ENCODE results near the gene XYLT1. TPM values are rescaled to one million over a fixed set of nuclear protein-coding genes. Genes with fewer than 3 reads are reported as not detected.

The XYLT1 gene
- total RNA-seq, 2 donors from 2014 or later: 5.1 to 19.3 TPM

DNA sequence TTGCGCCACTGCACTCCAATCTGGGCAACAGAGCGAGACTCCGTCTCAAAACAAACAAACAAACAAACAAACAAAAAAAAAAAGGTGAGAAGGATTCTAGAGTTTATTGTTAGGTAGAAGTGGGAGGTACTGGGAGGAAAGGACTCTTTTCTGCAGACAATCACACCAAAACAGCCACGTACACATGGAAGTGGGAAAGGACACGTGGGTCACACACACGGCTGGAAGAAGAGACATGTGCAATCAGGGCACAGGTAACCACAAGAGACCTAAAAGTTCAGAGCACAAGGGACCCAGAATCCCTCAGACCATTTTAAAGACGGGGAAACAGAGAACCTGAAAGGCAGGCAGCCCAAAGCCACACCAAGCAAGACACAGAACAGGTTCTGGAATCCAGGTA lies 20.5 kb downstream of the XYLT1 start:
- TF ChIP-seq POLR2AphosphoS5 (IDR thresholded peaks at IDR 0.05) (no peak), POLR2A (IDR thresholded peaks at IDR 0.05) (no peak)
- TF ChIP-seq, protein P1, sequence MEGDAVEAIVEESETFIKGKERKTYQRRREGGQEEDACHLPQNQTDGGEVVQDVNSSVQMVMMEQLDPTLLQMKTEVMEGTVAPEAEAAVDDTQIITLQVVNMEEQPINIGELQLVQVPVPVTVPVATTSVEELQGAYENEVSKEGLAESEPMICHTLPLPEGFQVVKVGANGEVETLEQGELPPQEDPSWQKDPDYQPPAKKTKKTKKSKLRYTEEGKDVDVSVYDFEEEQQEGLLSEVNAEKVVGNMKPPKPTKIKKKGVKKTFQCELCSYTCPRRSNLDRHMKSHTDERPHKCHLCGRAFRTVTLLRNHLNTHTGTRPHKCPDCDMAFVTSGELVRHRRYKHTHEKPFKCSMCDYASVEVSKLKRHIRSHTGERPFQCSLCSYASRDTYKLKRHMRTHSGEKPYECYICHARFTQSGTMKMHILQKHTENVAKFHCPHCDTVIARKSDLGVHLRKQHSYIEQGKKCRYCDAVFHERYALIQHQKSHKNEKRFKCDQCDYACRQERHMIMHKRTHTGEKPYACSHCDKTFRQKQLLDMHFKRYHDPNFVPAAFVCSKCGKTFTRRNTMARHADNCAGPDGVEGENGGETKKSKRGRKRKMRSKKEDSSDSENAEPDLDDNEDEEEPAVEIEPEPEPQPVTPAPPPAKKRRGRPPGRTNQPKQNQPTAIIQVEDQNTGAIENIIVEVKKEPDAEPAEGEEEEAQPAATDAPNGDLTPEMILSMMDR (IDR thresholded peaks at IDR 0.05): no peak
- intact Hi-C loops (cut with DNase I): no loop called here
- WGBS: 83% methylated on average over 7 of the region's 7 CpGs
- Histone ChIP-seq H3K4me1 (replicated peaks) (no peaks in the 10 kb centered on the region), H3K4me3 (no peak overlapping the region), H3K36me3 (no peaks in the 10 kb centered on the region), H3K9me3 (no peaks in the 10 kb centered on the region), H3K27me3 (replicated peaks; ENCODE audit: insufficient read depth) (no peaks in the 10 kb centered on the region), H3K27ac (no peak overlapping the region)
- DNase-seq (ENCODE audit: low spot score): no peak

DNA sequence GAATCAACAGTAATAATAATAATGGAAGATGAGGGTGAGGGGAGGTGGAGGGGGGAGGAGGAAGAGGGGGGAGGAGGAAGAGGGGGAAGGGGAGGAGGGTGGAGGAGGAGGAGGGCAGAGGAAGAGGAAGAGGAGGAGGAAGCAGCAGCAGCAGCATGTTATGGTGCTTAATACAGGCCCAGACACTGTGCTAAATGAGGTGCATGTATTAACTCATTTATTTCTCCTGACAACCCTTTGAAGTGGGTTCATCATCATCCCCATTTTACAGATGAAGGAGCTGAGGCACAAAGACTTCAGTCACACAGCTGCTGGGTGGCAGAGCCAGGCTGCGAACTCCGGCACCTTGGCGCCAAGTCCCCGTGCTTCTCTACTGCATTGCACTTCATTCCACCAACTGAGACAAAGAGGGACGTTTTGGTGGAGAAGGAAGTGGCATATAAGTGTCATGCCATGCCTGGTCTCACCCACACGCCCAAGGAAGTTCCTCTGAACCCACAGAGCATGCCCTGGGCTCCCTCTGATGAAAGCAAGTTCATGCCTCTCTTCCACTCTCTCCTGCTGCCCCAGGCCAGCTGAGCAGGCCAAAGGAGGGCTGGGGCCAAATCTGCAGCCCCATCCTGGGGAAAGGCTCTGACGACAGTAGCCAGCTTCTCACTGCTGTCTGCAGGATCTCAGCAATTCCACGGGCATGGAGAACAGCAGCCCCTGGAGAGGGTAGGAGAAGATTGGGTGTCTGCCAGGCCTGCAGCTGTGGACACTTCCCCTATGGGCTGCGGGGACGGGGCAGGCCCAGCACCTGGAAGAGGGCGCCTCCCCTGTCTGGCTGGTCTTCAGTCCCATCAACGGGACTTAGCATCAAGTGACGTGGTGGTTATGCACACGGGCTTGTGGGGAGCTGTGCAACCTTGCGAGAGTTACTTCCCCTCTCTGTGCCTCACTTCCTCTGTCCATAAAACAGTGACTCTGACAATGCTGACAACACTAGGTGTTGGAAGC lies 21.8 kb downstream of the XYLT1 start:
- intact Hi-C loops (cut with DNase I): no loop called here
- DNase-seq (ENCODE audit: low spot score): no peak
- TF ChIP-seq, protein P1 (IDR thresholded peaks at IDR 0.05): no peak
- TF ChIP-seq POLR2A (IDR thresholded peaks at IDR 0.05): no peak
- no peak for TF ChIP-seq POLR2AphosphoS5 (IDR thresholded peaks at IDR 0.05)
- H3K4me1 ChIP-seq (replicated peaks): no peaks in the 10 kb centered on the region
- H3K27me3 ChIP-seq (replicated peaks; ENCODE audit: insufficient read depth): no peaks in the 10 kb centered on the region
- WGBS: 72% methylated on average over 15 of the region's 15 CpGs
- H3K9me3 ChIP-seq: no peaks in the 10 kb centered on the region
- H3K36me3 ChIP-seq: no peaks in the 10 kb centered on the region
- no peak overlapping the region for H3K4me3 ChIP-seq
- no peak overlapping the region for H3K27ac ChIP-seq

DNA sequence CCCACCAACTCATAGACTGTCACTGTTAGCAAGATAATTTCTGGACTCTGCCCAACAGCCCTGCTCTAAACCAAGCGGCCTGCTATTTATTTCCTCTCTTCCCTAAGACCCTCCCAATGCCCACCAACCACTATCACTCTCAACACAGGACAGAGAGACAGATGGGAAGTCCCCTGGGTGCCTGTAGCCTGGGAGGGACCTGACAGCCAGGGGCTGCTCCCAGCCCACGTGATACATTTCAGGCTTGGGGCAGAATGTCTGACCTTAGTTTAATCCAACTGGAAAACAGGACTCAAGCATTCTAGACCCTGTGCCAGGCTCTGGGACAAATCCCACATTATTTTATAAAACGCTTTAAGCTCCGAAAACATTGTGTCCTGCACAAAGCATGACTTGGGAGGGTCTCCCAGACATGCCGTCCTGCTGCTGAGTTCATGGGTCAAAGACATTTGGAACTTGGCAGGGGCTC lies 23.6 kb downstream of the XYLT1 start:
- TF ChIP-seq POLR2AphosphoS5 (IDR thresholded peaks at IDR 0.05) (no peak), POLR2A (IDR thresholded peaks at IDR 0.05) (no peak)
- TF ChIP-seq, protein P1 (IDR thresholded peaks at IDR 0.05): no peak
- H3K36me3 ChIP-seq: no peaks in the 10 kb centered on the region
- no peaks in the 10 kb centered on the region for H3K4me1 ChIP-seq (replicated peaks)
- DNase-seq (ENCODE audit: low spot score): no peak
- no peaks in the 10 kb centered on the region for H3K27me3 ChIP-seq (replicated peaks; ENCODE audit: insufficient read depth)
- H3K4me3 ChIP-seq: no peak overlapping the region
- no peaks in the 10 kb centered on the region for H3K9me3 ChIP-seq
- H3K27ac ChIP-seq: no peak overlapping the region
- intact Hi-C loops (cut with DNase I): no loop called here
- 72% methylated on average over 5 of the region's 5 CpGs for WGBS

DNA sequence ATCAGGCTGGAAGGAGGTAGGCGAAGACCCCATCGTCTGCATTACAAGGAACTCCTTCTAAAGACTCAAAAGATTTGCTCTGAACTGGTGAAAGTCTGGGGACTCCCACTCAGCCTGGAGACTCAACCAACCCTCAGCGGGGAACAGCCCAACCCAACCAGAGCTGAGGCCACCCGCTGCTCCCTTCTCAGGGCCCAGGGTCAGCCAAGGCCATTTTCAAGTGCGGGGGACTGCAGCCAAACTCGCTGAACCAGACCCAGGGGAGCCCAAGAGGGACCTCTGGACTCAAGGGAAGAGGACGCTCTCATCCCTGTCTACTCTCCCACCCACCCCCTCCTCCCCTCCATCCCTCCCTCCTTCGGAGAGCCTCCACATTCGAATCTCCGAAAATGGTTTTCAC lies 24.1 kb downstream of the XYLT1 start:
- Histone ChIP-seq H3K4me3 (no peak overlapping the region), H3K9me3 (no peaks in the 10 kb centered on the region), H3K4me1 (replicated peaks) (no peaks in the 10 kb centered on the region), H3K27ac (no peak overlapping the region), H3K27me3 (replicated peaks; ENCODE audit: insufficient read depth) (no peaks in the 10 kb centered on the region), H3K36me3 (no peaks in the 10 kb centered on the region)
- WGBS: 60% methylated on average over 10 of the region's 10 CpGs
- no peak for DNase-seq (ENCODE audit: low spot score)
- intact Hi-C loops (cut with DNase I): no loop called here
- TF ChIP-seq, protein P1 (IDR thresholded peaks at IDR 0.05): no peak
- TF ChIP-seq POLR2A (IDR thresholded peaks at IDR 0.05): no peak

DNA sequence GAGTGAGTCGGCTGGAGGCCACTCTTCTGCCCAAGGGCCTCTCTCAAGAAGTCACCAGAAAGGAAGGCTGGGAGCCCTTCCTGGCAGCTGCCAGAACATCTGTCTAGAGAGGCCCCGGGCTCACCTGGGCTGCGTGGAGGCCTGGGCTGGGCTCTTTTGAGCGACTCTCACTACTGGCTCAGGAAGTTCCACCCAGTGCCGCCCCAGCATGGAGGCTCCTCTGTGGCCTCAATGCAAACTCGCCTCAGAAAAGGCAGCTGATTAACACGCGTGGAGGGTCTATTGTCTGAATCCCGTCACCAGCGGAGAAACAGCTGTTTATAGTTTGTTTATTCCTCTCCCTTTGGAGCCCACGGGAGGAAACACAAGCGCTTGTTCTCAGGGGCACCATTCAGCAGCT lies 25.3 kb downstream of the XYLT1 start:
- intact Hi-C loops (cut with DNase I): no loop called here
- Histone ChIP-seq H3K27me3 (replicated peaks; ENCODE audit: insufficient read depth) (no peaks in the 10 kb centered on the region), H3K36me3 (no peaks in the 10 kb centered on the region), H3K4me3 (no peak overlapping the region), H3K9me3 (no peaks in the 10 kb centered on the region), H3K27ac (no peak overlapping the region), H3K4me1 (replicated peaks) (no peaks in the 10 kb centered on the region)
- TF ChIP-seq, protein P1 (IDR thresholded peaks at IDR 0.05): no peak
- TF ChIP-seq POLR2A (IDR thresholded peaks at IDR 0.05): no peak
- TF ChIP-seq POLR2AphosphoS5 (IDR thresholded peaks at IDR 0.05): no peak
- no peak for DNase-seq (ENCODE audit: low spot score)
- 80% methylated on average over 12 of the region's 12 CpGs for WGBS
